PC-3 (cell line): ENCODE data around the gene TNS3. TPM values are rescaled to one million over a fixed set of nuclear protein-coding genes. Genes with fewer than 3 reads are reported as not detected.

ENCODE experiments used
- ATAC-seq: fragments of 200-7000 bp; cut with Tn5 transposase; 2 replicates; pipeline ENCODE4 v1.9.1; 2020; ENCODE audit warnings: mild to moderate bottlenecking, moderate library complexity
- BruUV-seq: library from RNA; stranded (reverse); fragments of 400-500 nt; replicated peaks from 2 replicates; lab custom pipeline; 2021; lab: Mats Ljungman, UMichigan
- CTCF ChIA-PET: fragments of 300-600 bp; sonication (Branson Sonifier 250); formaldehyde crosslinking; loops from one replicate; lab custom pipeline; 2022; ENCODE audit warnings: antibody characterized with exemption; lab: Charles Lee
- POLR2A ChIA-PET: fragments of 300-600 bp; sonication (Branson Sonifier 250); formaldehyde crosslinking; loops from one replicate; lab custom pipeline; 2022; ENCODE audit warnings: antibody characterized with exemption; ENCODE audit not compliant: unreplicated experiment; lab: Charles Lee
- DNase-seq: peaks from one replicate; pipeline ENCODE4 v3.0.0-alpha.2; 2015
- H2AFZ ChIP-seq: fragments of 300-600 bp; sonication (generic); 2 replicates; pipeline ENCODE4 v1.6.0; 2016; ENCODE audit warnings: antibody characterized with exemption, low read length
- H3F3A ChIP-seq: fragments of 300-600 bp; sonication (generic); one replicate; pipeline ENCODE4 v1.6.0; 2017; ENCODE audit warnings: antibody characterized with exemption, low read length, control low read depth, mild to moderate bottlenecking; ENCODE audit not compliant: unreplicated experiment
- H3K27ac ChIP-seq: fragments of 300-600 bp; sonication (generic); 2 replicates; pipeline ENCODE4 v1.5.1; 2016; ENCODE audit warnings: mild to moderate bottlenecking, low read length
- H3K27me3 ChIP-seq: fragments of 300-600 bp; sonication (generic); 2 replicates; pipeline ENCODE4 v1.6.1; 2016; ENCODE audit warnings: low read length, mixed read lengths
- H3K36me3 ChIP-seq: fragments of 300-600 bp; sonication (generic); 2 replicates; pipeline ENCODE4 v1.6.1; 2016; ENCODE audit warnings: low read depth, mixed run types, low read length, mixed read lengths
- H3K4me1 ChIP-seq: fragments of 300-600 bp; sonication (generic); 2 replicates; pipeline ENCODE4 v1.5.1; 2016; ENCODE audit warnings: low read length; ENCODE audit not compliant: insufficient read depth
- H3K4me2 ChIP-seq: fragments of 300-600 bp; sonication (generic); 2 replicates; pipeline ENCODE4 v1.6.0; 2016; ENCODE audit warnings: low read length
- H3K4me3 ChIP-seq: fragments of 300-600 bp; sonication (generic); 2 replicates; pipeline ENCODE4 v1.5.1; 2016; ENCODE audit warnings: mild to moderate bottlenecking, low read length, mixed read lengths
- H3K79me2 ChIP-seq: fragments of 300-600 bp; sonication (generic); 2 replicates; pipeline ENCODE4 v1.6.1; 2017; ENCODE audit warnings: low read length, mixed read lengths
- H3K9ac ChIP-seq: fragments of 300-600 bp; sonication (generic); 2 replicates; pipeline ENCODE4 v1.6.0; 2016; ENCODE audit warnings: mild to moderate bottlenecking, low read length
- H3K9me2 ChIP-seq: fragments of 300-600 bp; sonication (generic); replicated peaks from 2 replicates; pipeline ENCODE4 v1.6.1; 2016; ENCODE audit warnings: mixed run types, low read length, mixed read lengths
- H3K9me3 ChIP-seq: fragments of 300-600 bp; sonication (generic); 2 replicates; pipeline ENCODE4 v1.6.1; 2016; ENCODE audit warnings: low read length, mixed read lengths
- H4K20me1 ChIP-seq: fragments of 300-600 bp; sonication (generic); 2 replicates; pipeline ENCODE4 v1.6.1; 2016; ENCODE audit warnings: low read length, mixed read lengths
- EZH2 ChIP-seq: fragments of 300-600 bp; sonication (generic); IDR thresholded peaks from one replicate; pipeline ENCODE4 v1.6.1; 2017; ENCODE audit warnings: antibody characterized with exemption, mild to moderate bottlenecking, low read length; ENCODE audit not compliant: unreplicated experiment
- EZH2phosphoT487 ChIP-seq: fragments of 300-600 bp; sonication (generic); IDR thresholded peaks from 2 replicates; pipeline ENCODE4 v1.6.1; 2018; ENCODE audit warnings: mild to moderate bottlenecking, antibody characterized with exemption, low read length, borderline replicate concordance
- intact Hi-C: fragments of 100-400 bp; cut with micrococcal nuclease; formaldehyde crosslinking; loops from 2 replicates; pipeline ENCODE4 v1.9.0; 2023
- total RNA-seq: library from RNA; depleted of rRNA; stranded (reverse); fragments of >200 nt; gene quantifications from 2 replicates; pipeline ENCODE4 v1.2.3, GENCODE V29; 2014
- TF ChIP-seq, protein P1 (sequence below): fragments of 300-600 bp; sonication (generic); conservative IDR thresholded peaks from 2 replicates; pipeline ENCODE4 v1.5.1; 2017; ENCODE audit warnings: antibody characterized with exemption, low read depth, mild to moderate bottlenecking, low read length

The TNS3 gene
- total RNA-seq, 1 experiment from 2014 or later, result 72.3 TPM

DNA sequence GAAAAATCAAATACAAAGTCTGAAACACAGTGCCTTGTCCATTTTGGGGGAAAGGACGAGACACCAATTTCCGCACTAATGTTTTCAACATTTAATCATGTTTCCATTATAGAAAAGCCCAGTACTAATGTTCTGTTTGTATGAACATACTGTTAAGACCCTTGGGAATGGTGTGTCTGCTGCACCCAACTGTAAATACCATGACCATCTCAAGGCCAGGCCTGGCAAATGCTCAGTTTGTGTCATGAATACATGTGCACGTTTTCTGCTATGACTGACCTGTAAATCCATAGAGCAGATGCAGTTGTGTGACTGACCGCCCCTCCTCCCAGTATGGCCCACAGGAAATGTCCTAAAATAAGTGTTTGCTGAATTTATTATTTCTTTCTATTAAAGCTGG, 270.0 kb downstream of the TNS3 start:
- no peak overlapping the region for H3K4me2 ChIP-seq
- no peak overlapping the region for H2AFZ ChIP-seq
- no peak overlapping the region for H3K4me3 ChIP-seq
- H3K9me3 ChIP-seq, result no peaks in the 10 kb centered on the region
- no peaks in the 10 kb centered on the region for H3K79me2 ChIP-seq
- intact Hi-C loops, result no loop called here
- DNase-seq (no peak), ATAC-seq (no peak)
- no peaks in the 10 kb centered on the region for H3F3A ChIP-seq
- H3K9me2 ChIP-seq, result no peaks in the 10 kb centered on the region
- ChIA-PET CTCF (no interaction called here), POLR2A (no interaction called here)
- no TSS peak for BruUV-seq
- H3K4me1 ChIP-seq, result no peaks in the 10 kb centered on the region
- H3K9ac ChIP-seq, result no peak overlapping the region
- no peaks in the 10 kb centered on the region for H4K20me1 ChIP-seq
- peaks cover 17% of the 10 kb centered on the region for H3K36me3 ChIP-seq
- H3K27ac ChIP-seq, result no peak overlapping the region
- TF ChIP-seq EZH2phosphoT487, result no peak
- H3K27me3 ChIP-seq, result no peaks in the 10 kb centered on the region

DNA sequence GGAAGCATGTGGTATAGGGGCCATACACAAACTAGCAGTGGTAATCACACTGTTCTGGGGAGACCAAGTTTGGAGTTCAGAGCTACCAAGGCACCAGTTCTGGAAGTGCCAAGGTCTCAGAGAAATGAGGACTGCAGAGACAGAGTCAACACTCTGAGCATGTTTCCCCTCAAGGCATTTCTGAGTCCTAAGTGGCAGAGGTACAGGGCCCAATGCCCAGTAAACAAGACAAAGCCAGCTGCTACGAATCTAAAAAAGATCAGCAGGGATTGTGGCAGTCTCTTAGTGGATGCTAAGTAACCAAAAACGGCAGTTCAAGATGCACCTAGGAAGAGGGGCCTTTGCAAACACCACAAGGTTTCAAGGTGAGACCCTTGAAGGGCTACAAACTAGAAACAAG, 271.9 kb downstream of the TNS3 start:
- Histone ChIP-seq H3K4me3 (no peak overlapping the region), H3K79me2 (no peaks in the 10 kb centered on the region), H3K9me3 (no peaks in the 10 kb centered on the region), H3K36me3 (peaks cover 17% of the 10 kb centered on the region), H3K9ac (no peak overlapping the region), H3K4me1 (no peaks in the 10 kb centered on the region), H4K20me1 (no peaks in the 10 kb centered on the region), H2AFZ (no peak overlapping the region), H3K27ac (no peak overlapping the region), H3F3A (no peaks in the 10 kb centered on the region), H3K4me2 (no peak overlapping the region), H3K9me2 (no peaks in the 10 kb centered on the region), H3K27me3 (no peaks in the 10 kb centered on the region)
- no peak for DNase-seq
- no peak for TF ChIP-seq EZH2phosphoT487
- no peak for TF ChIP-seq EZH2
- TF ChIP-seq, protein P1, sequence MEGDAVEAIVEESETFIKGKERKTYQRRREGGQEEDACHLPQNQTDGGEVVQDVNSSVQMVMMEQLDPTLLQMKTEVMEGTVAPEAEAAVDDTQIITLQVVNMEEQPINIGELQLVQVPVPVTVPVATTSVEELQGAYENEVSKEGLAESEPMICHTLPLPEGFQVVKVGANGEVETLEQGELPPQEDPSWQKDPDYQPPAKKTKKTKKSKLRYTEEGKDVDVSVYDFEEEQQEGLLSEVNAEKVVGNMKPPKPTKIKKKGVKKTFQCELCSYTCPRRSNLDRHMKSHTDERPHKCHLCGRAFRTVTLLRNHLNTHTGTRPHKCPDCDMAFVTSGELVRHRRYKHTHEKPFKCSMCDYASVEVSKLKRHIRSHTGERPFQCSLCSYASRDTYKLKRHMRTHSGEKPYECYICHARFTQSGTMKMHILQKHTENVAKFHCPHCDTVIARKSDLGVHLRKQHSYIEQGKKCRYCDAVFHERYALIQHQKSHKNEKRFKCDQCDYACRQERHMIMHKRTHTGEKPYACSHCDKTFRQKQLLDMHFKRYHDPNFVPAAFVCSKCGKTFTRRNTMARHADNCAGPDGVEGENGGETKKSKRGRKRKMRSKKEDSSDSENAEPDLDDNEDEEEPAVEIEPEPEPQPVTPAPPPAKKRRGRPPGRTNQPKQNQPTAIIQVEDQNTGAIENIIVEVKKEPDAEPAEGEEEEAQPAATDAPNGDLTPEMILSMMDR, result no peak
- POLR2A ChIA-PET, result no interaction called here
- intact Hi-C loops, result no loop called here
- no TSS peak for BruUV-seq
- CTCF ChIA-PET, result no interaction called here
- ATAC-seq, result no peak

DNA sequence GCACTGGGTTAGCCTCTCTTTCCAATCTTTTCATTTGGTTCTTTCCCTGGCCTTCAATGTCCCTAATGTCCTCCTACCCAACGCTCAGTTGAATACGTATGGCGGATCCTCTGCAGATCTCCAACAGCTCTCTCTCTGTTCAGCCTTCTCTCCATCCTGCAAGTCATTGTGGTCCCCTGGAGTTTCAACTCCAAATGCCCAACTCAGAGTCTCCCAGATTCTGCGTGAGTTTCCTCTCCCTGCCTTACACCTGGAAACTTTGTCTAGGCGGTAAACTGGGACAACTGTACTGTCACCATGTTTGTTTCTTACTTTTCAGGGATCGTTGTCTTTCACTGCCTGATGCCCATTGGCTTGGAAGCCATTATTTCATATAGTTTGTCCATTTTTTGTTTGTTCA, 273.1 kb downstream of the TNS3 start:
- CTCF ChIA-PET, result no interaction called here
- H3K27ac ChIP-seq, result no peak overlapping the region
- H4K20me1 ChIP-seq, result no peaks in the 10 kb centered on the region
- TF ChIP-seq, protein P1, result no peak
- TF ChIP-seq EZH2, result no peak
- no peak for TF ChIP-seq EZH2phosphoT487
- no peak overlapping the region for H3K4me2 ChIP-seq
- H3K4me3 ChIP-seq, result no peak overlapping the region
- H3K9ac ChIP-seq, result no peak overlapping the region
- peaks cover 22% of the 10 kb centered on the region for H3K36me3 ChIP-seq
- BruUV-seq, result no TSS peak
- intact Hi-C loops, result no loop called here
- no peaks in the 10 kb centered on the region for H3K9me3 ChIP-seq
- H3K79me2 ChIP-seq, result no peaks in the 10 kb centered on the region
- no peak for ATAC-seq
- no peak overlapping the region for H2AFZ ChIP-seq
- H3K27me3 ChIP-seq, result no peaks in the 10 kb centered on the region
- no peaks in the 10 kb centered on the region for H3K4me1 ChIP-seq
- POLR2A ChIA-PET, result no interaction called here
- H3K9me2 ChIP-seq, result no peaks in the 10 kb centered on the region
- H3F3A ChIP-seq, result no peaks in the 10 kb centered on the region
- no peak for DNase-seq
